Central memory CD8-positive, alpha-beta T cell (primary cell): Measurements from ENCODE around the gene SNX4.
"Not testable (repeated sequence)": the region's sequence is repeated elsewhere in the genome, so short reads cannot be mapped to it uniquely, and the experiment has no call there.

Source experiments
- ATAC-seq: fragments of 150-1000 bp; cut with Tn5 transposase; replicated peaks from 2 replicates; pipeline ENCODE4 v1.10.0; 2022; ENCODE audit warnings: mild to moderate bottlenecking, moderate FRiP score, moderate number of reproducible peaks; ENCODE audit not compliant: poor library complexity, severe bottlenecking; ENCODE audit errors: extremely low read depth
- DNase-seq, 2 donors: peaks; one replicate each; pipeline ENCODE4 v3.0.0; 2021; ENCODE audit warnings: low spot score in 2 of 2
- H3K27ac Mint-ChIP-seq: one replicate; pipeline ENCODE4 v1.8.0; 2022; ENCODE audit warnings: low read depth, mild to moderate bottlenecking, moderate library complexity, mixed read lengths
- H3K27me3 Mint-ChIP-seq: one replicate; pipeline ENCODE4 v1.8.0; 2022; ENCODE audit warnings: mixed read lengths
- H3K36me3 Mint-ChIP-seq: one replicate; pipeline ENCODE4 v1.8.0; 2022; ENCODE audit warnings: mild to moderate bottlenecking, moderate library complexity, mixed read lengths; ENCODE audit not compliant: insufficient read depth
- H3K4me1 Mint-ChIP-seq: one replicate; pipeline ENCODE4 v1.8.0; 2022; ENCODE audit warnings: mixed read lengths
- H3K4me3 Mint-ChIP-seq: one replicate; pipeline ENCODE4 v1.8.0; 2022; ENCODE audit warnings: mild to moderate bottlenecking, moderate library complexity, mixed read lengths
- H3K9me3 Mint-ChIP-seq: one replicate; pipeline ENCODE4 v1.8.0; 2022; ENCODE audit warnings: mixed read lengths

Gene SNX4

GRCh38 chr3:125418306-125418705 lies 101.7 kb downstream of the SNX4 start:
- Mint-ChIP-seq H3K9me3 (no peaks in the 10 kb centered on the region), H3K4me3 (no peak overlapping the region), H3K4me1 (no peaks in the 10 kb centered on the region), H3K36me3 (no peaks in the 10 kb centered on the region), H3K27me3 (no peaks in the 10 kb centered on the region), H3K27ac (no peak overlapping the region)
- DNase-seq (no peak), ATAC-seq (no peak)

- Mint-ChIP-seq H3K36me3 (no peaks in the 10 kb centered on the region), H3K27ac (no peak overlapping the region), H3K4me3 (no peak overlapping the region), H3K4me1 (no peaks in the 10 kb centered on the region), H3K27me3 (peaks cover 11% of the 10 kb centered on the region), H3K9me3 (no peaks in the 10 kb centered on the region)
- ATAC-seq, result no peak
- no peak for DNase-seq
Observed at GRCh38 chr3:125416235-125416634, 103.8 kb downstream of the SNX4 start.

GRCh38 chr3:125414669-125415068 lies 105.3 kb downstream of the SNX4 start:
- H3K9me3 Mint-ChIP-seq, result no peaks in the 10 kb centered on the region
- ATAC-seq (no peak), DNase-seq (no peak)
- H3K27ac Mint-ChIP-seq, result no peak overlapping the region
- no peaks in the 10 kb centered on the region for H3K36me3 Mint-ChIP-seq
- no peaks in the 10 kb centered on the region for H3K4me1 Mint-ChIP-seq
- peaks cover 26% of the 10 kb centered on the region for H3K27me3 Mint-ChIP-seq
- no peak overlapping the region for H3K4me3 Mint-ChIP-seq

GRCh38 chr3:125410922-125411321 lies 109.1 kb downstream of the SNX4 start:
- H3K36me3 Mint-ChIP-seq, result no peaks in the 10 kb centered on the region
- H3K27me3 Mint-ChIP-seq, result peaks cover 45% of the 10 kb centered on the region
- DNase-seq (no peak), ATAC-seq (no peak)
- H3K27ac Mint-ChIP-seq, result no peak overlapping the region
- no peaks in the 10 kb centered on the region for H3K4me1 Mint-ChIP-seq
- no peak overlapping the region for H3K4me3 Mint-ChIP-seq
- H3K9me3 Mint-ChIP-seq, result no peaks in the 10 kb centered on the region

GRCh38 chr3:125406070-125406469 lies 113.9 kb downstream of the SNX4 start:
- Mint-ChIP-seq H3K27ac (no peak overlapping the region), H3K27me3 (peaks cover 32% of the 10 kb centered on the region), H3K4me3 (no peak overlapping the region), H3K9me3 (peaks cover 5% of the 10 kb centered on the region), H3K4me1 (no peaks in the 10 kb centered on the region), H3K36me3 (no peaks in the 10 kb centered on the region)
- ATAC-seq, result no peak
- DNase-seq, result no peak

GRCh38 chr3:125405515-125405914 lies 114.5 kb downstream of the SNX4 start:
- peaks cover 27% of the 10 kb centered on the region for H3K27me3 Mint-ChIP-seq

GRCh38 chr3:125403789-125404188 lies 116.2 kb downstream of the SNX4 start:
- H3K27me3 Mint-ChIP-seq, result peaks cover 9% of the 10 kb centered on the region
- H3K9me3 Mint-ChIP-seq, result peaks cover 5% of the 10 kb centered on the region
- H3K27ac Mint-ChIP-seq, result no peak overlapping the region
- ATAC-seq, result no peak
- DNase-seq, result no peak
- H3K36me3 Mint-ChIP-seq, result no peaks in the 10 kb centered on the region
- H3K4me3 Mint-ChIP-seq, result no peak overlapping the region
- no peaks in the 10 kb centered on the region for H3K4me1 Mint-ChIP-seq

More at GRCh38 chr3:125405515-125405914, 114.5 kb downstream of the SNX4 start:
- not testable (repeated sequence) for DNase-seq, H3K27ac Mint-ChIP-seq, ATAC-seq, H3K9me3 Mint-ChIP-seq, H3K4me1 Mint-ChIP-seq, H3K36me3 Mint-ChIP-seq, H3K4me3 Mint-ChIP-seq

GRCh38 chr3:125402639-125403038 lies 117.4 kb downstream of the SNX4 start:
- H3K4me1 Mint-ChIP-seq, result no peaks in the 10 kb centered on the region

GRCh38 chr3:125401402-125401801 lies 118.6 kb downstream of the SNX4 start:
- H3K4me1 Mint-ChIP-seq, result no peaks in the 10 kb centered on the region
- no peak for ATAC-seq
- H3K27me3 Mint-ChIP-seq, result peaks cover 18% of the 10 kb centered on the region
- H3K4me3 Mint-ChIP-seq, result no peak overlapping the region
- no peaks in the 10 kb centered on the region for H3K36me3 Mint-ChIP-seq
- H3K9me3 Mint-ChIP-seq, result peaks cover 5% of the 10 kb centered on the region
- no peak overlapping the region for H3K27ac Mint-ChIP-seq
- DNase-seq, result no peak

More at GRCh38 chr3:125402639-125403038, 117.4 kb downstream of the SNX4 start:
- Mint-ChIP-seq H3K27ac (no peak overlapping the region), H3K4me3 (no peak overlapping the region), H3K9me3 (peaks cover 5% of the 10 kb centered on the region), H3K36me3 (no peaks in the 10 kb centered on the region), H3K27me3 (peaks cover 17% of the 10 kb centered on the region)
- DNase-seq (no peak), ATAC-seq (no peak)

GRCh38 chr3:125398952-125399351 lies 121.0 kb downstream of the SNX4 start:
- Mint-ChIP-seq H3K27ac (no peak overlapping the region), H3K27me3 (peaks cover 34% of the 10 kb centered on the region), H3K4me3 (no peak overlapping the region), H3K4me1 (no peaks in the 10 kb centered on the region), H3K36me3 (no peaks in the 10 kb centered on the region), H3K9me3 (no peaks in the 10 kb centered on the region)
- no peak for ATAC-seq
- no peak for DNase-seq
